DMS153 (cell line): ENCODE data around the gene RPS6KA2.
"Not testable (repeated sequence)": the region's sequence is repeated elsewhere in the genome, so short reads cannot be mapped to it uniquely, and the experiment has no call there.

ENCODE experiments used
- DNase-seq: peaks from one replicate; lab custom pipeline; 2025; lab: John Stamatoyannopoulos, UW

The RPS6KA2 gene

DNA sequence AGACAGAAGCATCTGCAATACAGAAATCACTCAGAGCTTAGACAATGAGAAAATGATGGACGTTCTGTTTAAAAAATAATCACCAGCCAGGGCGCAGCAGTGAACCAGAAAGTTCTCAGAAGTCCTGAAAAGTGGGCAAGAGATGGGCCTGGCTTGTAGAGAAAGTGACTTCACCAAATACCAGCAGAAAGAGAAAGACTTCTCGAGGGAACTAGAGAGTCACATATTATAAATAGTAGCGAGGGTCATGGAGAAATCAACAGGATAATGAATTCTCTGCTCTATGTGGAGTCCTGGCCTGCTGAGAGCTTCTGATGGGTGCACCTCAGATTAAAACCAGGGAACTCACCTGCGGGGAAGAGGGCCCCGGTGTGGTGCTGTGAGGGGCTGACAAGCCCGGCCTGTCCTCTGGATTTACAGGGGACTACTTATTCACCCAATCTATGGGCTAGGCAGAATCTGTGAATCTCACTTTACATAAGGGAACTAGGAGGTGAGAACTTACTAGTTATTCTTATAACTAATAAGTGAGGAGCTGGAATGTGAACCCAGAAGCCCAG lies 35.0 kb downstream of the RPS6KA2 start:
- DNase-seq: no peak

DNA sequence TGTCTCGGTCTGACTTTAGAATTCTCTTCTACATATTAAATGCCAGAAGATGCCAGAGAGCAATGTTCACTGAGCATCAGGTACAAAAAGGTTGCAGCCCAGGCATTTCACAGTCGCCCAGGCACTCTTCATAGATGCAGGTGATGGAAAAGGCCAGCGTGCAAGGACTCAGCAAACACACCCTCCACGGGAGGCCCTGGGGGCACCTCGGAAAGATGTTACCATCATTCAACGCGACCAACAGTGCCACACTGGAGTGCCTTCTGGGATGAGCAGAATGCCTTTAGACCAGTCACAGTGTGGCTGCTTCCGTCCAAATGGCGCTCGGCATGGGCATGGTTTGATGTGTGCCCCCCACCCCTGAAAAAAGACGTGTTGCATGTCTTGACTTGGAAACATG lies 36.0 kb downstream of the RPS6KA2 start:
- no peak for DNase-seq

DNA sequence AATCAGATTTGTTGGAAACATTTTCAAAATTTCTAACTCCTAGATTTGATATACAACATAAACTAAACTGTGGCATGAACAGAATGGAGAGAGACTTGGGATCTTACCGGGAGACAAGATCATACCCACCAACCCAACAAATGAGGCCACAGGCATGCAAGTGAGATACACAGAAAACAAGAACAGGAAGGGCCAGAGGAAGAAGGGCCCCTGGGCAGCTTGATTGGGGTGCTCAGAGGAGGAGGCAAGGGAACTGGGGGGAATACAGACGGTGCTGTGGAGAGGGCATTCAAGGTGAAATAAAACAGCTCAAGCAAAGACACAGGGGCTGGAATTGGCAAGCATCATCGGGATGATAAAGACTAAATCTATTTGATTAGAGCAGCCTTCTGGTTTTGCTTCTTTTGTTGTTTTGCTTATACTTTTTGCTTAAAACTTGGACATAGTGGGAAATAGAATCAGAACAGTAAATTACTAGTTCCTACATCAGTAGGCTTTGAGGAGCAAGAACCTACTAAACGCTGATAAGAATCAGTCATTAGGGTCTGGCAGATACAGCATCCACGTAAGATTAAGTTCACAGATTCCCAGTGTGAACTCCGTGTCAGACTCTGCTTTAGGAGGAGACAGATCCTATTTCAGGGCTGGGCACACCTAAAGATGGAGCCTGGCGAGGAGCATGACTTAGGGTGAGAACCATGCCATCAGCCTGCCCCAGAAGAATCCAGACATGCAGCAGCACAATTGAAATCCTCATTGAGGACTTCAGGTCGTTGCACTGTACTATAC lies 37.1 kb downstream of the RPS6KA2 start:
- DNase-seq: no peak

DNA sequence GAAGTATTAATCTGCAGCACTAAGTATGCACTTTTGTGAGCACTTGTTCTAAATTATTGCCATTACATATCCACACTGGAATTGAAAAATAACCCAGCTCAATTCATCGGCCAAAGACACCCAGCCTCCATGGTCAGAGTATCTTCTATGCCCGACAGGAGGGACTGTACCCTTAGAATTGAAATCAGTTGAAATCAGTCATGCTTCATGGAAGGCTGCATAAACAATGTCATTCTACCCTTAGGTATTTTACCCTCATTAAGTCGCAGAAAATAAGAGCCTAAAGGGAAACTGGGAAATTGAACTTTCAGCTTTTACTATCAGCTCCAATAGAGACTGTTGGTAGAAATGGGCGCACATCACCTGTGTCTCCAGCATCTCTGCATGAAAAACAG lies 37.7 kb downstream of the RPS6KA2 start:
- no peak for DNase-seq

DNA sequence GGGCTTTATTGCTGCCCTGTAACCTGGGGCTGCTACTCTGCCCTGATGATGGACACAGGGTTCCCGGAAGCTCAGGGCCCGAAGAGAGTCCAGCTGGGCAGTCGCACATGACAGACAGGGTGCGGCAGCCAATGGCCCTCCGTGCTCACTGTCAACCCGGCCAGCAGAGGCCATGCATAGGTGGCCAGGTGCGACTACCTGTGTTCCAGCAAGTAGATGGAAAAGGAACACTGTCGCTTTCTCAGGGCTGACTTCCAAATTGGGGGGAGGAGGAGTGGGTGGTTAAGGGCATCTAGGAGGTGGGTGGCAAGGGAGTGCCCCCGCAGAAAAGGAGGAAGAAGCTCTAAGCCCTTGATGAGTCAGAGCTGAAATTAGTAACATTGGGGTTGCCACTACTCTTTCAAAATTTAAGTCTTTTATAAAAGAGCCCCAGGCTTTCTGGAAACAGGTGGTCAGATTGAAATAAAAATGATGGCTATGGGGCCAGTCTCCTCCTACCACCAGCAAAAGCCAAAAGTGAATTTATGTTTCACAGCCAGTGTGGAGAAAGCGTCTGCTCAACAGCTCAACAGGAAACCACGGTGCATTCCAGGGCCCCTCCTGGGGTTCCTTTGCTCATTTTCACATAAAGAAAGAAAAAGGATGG lies 38.2 kb downstream of the RPS6KA2 start:
- DNase-seq: no peak

DNA sequence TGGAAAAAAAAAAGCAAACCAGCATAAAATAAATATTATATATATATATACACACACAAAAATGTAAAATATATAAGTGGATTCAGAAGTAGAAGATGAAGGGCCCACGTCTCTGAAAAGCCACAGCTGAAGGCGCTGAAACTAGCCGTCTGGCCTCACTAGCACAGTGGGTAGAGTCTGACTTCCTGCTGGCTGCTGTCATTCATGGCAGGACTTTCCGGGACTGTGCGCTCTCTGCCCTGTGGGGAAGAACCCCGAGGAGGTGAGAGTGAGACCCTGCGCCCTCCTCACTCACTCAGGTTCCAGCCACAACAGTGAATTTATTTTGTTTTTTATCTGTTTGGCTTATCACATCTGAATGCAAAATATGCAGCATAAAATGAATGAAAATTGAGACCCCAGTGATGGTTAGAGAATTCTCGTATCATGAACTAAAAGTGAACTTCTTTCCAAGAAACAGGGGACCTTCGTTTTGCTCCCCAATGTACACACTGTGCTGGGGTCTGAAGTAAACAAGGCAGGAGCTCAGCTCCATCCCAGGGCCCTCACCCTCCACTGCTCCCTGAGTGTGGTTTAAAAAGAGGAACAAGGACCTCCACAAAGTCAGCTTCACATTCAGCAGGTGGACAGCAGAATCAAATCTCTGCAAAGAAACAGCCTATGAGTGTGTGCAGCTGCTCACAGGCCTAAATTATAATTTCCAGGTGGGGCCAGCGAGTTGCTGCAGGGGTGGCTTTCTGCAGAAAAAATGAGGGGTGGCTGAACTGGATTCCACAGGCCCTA lies 39.2 kb downstream of the RPS6KA2 start:
- DNase-seq: no peak

DNA sequence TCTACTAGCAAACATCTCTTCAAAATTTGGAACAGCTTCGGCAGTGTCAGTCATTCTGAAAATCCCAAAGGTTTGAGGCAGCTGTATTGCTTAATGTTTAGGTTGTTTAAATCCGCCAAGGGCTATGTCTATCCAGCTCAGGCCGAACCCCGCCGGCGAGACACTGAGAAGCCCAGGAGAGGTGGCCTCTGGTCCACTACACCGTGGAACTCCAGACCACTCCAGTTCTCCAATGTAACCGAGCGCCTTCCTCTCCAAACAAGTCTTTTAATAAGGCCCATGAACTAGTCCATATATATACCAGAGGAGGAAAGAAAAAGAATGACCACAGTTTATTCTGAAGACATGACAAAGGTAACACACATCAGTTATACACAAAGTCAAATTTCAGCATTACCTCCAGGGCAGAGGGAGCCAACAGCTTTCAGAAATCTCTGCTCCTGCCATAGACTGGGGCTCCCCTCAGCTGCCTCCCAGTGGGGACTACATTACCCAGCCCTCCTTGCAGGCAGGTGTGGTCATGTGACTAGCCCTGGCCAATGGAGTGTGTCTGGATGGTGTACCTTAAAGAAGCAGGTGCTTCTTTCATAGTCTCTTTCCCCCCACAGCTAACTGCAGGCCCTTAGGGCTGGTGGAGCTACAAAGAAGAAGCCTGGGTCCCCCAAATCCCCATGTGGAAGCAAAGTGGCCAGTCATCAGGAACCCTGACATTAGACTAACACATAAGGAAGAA lies 40.5 kb downstream of the RPS6KA2 start, which contains the start of gene RAMACL:
RAMACL (minus strand) TSS at position 255 of the 733 bp plus-strand sequence; CDS start at position 54, 201 bp downstream.
- DNase-seq: peak; percentile 5

DNA sequence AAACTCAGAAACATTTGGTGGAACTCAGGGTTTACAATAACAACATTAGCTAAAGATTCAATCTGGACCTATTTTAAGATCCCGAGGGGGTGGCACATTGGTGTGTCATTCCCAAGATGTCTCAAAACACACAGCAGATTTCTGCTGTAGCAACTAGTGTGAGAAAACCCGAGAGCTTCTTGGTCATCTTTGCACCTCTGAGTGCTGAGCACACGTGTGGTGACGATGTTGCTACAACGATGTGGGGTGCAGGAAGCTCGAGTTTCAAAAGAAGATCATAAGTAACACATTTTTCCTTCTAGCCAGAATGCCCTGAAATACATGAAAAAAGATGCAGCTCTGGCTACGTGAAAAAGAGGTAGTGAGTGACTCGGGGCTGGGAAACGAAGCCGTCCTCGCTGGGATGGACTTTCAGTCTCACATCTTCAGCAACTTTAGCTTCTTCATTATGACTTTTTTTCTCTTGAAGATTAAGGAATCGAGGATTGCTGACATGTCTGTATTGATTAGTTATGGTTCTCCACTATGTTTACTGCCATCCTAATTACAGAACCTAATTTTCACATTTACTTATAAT lies 42.1 kb downstream of the RPS6KA2 start:
- no peak for DNase-seq

DNA sequence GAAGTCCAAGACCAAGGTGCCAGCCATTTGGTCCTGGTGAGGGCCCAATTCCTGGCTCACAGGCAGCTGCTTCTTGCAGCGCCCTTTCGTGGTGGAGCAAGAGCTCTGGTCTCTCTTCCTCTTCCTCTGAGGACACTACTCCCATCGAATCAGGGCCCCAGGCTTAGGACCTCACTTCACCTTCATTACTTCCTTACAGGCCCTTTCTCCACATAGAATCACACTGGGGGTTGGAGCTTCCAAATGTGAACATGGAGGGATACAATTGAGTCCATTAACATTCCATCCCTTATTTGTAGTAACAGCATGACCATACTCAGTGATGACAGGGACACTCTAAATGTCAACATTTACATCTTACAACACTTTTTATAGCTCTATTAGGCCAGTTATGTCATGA lies 42.9 kb downstream of the RPS6KA2 start:
- DNase-seq: no peak

DNA sequence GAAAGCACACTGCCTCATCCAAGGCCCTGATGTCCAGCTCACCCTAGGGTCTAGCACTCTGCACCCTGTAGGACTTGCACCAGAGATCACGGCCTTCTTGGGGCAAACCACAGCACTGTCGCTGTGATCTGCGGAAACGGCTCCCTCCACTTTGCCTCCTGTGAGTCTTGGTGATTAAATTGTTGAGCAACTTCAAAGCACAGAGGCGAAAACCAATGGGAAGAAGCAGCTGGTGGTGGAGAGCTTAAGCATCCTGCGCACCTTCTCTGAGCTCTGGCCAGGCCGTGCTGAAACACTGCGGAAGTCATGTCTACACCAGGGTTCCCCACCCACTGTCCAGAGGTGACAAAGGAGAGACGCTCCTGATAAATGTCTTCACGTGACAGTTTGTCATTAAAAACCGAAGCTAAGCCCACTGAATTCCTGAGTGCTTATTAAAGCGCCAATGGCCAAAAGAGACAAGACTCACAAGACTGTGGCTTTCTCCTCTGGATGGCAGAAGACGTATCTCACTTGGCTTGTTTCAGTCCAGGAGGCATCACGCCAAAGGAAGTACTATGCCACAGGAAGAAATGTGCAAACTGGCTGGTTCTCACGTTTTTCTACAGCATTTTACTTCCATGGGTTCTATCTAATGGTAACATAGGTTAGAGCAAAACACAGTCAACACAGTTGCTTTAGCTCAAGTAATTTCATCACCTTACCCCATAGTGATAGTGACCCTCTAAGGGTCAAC lies 43.7 kb downstream of the RPS6KA2 start:
- no peak for DNase-seq

DNA sequence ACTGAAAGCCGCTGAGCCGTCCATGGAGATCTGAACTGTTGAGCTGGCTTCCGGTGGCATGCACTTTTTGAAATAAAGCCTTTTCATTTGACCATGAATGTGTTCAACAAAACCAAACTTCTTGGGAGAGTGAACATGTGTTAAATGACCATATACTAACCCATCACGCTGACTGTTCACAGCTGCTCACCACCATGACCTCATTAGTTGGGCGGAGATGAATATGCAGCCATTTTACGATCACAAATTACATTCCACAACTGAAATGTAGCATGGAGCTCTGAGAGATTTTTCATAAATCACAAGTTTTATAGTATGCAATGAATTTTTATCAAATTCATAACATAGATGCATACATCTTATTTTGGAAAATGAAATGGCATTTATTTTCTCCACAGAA lies 44.8 kb downstream of the RPS6KA2 start:
- DNase-seq: no peak

DNA sequence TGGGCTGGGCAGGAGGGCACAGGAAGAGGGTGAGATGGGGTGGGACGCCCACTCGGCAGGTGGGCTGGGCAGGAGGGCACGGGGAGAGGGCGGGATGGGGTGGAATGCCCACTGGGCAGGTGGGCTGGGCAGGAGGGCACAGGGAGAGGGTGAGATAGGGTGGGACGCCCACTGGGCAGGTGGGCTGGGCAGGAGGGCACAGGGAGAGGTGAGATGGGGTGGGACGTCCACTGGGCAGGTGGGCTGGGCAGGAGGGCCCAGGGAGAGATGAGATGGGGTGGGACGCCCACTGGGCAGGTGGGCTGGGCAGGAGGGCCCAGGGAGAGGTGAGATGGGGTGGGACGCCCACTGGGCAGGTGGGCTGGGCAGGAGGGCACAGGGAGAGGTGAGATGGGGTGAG lies 45.2 kb downstream of the RPS6KA2 start:
- not testable (repeated sequence) for DNase-seq

DNA sequence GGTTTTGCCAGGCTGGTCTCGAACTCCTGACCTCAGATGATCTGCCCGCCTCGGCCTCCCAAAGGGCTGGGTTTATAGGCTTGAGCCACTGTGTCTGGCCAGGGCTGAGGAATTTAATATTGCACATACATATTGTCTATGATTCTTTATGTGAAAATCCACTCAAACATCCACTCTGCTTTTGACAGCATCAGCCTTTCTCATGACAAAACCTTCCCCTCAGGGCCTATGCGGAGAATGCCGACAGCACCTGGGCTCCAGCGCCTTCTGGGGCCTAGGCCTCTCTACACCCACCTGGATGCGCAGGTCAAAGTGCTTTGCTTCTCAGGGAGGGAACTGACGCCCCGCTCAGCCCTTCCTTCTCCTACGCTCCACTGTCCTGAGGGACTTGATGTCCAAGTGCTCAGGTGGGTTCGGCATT lies 46.0 kb downstream of the RPS6KA2 start:
- no peak for DNase-seq

DNA sequence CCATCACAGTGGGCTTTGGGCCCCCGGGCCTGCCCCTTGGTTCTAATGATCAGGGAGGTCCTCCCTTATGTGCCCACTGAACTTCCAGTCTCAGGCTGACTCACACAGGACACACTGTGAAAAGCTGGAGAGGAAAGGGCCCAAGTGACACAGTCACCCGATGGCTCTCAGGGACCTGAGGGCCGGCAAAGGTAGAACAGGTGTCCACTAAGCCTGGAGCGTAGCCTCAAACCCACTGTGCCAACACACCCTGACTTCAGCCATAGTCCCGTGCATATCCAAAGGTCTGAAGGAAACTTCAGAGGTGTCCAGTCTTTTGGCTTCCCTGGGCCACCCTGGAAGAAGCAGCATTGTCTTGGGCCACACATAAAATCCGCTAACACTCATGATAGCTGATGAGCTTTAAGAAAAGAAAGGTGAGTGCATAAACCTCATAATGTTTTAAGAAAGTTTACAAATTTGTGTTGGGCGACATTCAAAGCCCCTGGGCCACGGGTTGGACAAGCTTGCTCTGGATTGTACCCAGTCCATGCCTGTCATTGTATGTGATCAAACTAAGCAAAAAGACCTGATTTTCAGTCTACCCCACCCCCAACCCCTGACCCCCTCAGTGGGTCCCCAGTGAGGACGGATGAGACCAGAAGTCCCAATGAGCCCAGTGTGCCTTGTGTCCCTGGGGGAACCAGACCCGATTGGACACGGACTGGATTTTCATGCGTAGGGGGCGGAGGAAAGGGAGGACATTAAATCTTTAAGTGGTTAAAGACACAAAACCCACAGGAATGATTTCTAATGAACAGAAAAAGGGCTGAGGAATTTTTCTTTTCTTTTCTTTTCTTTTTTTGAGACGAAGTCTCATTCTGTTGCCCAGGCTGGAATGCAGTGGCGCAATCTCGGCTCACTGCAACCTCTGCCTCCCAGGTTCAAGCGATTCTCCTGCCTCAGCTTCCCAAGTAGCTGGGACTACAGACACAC lies 46.7 kb downstream of the RPS6KA2 start:
- no peak for DNase-seq

DNA sequence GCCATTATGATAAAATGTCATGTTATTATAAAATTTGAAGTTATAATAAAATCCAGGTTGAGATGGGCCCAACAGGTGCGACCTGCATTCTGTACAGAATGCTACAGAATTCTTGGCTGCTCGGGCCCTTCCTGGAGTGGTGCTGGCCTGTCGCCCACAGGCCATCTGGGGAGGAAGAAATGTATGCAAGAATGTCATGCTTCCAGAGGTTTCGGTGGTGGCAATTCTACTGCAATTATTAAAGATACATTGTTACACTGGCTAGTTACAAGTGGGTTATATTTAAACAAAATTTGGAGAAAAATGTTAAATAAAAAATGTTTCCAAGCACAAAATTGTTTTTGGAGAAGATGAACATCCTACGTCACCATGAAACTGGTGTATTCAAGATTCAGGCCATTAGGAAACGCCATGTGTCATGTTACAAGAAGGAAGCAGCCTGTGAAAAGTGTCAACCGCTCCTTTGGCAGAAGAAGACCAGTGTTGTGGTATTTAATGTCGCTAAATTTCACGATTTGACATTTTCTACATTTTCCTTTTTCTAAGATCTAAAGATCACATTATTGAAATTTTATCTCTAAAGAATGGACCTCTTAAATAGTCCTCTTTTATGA lies 47.7 kb downstream of the RPS6KA2 start:
- DNase-seq: no peak

DNA sequence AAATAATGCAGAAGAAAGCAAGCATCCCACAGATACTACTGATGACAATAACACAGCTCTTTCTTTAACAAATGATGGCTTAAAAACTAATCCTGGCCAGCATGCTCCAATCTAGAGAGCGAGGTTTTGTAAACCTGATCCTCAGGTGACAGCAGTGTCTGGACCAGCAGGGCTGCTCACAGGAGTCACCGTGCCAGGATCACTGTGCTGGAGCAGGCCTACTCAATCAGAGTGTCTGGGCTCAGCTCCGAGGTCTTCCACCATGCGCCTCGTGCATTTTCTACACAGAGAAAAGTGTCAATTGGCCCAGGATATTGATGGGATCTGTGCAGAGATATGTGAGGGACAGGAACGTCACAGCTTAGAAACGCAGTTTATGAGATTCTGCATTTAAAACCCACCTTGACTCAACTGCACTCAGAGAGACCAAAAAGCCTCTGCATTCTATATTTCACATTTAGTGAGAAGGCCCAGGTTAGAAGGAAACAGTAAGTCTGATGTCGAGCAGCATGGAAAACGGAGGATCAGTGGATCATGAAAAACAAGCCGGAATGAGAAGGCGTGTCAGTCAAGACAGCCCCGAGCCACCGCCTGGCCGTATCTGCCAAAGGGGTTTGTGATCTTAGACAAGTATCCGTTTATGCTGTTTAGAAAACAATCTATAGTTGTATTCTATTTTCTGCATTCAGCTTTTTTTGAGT lies 48.4 kb downstream of the RPS6KA2 start:
- DNase-seq: no peak

DNA sequence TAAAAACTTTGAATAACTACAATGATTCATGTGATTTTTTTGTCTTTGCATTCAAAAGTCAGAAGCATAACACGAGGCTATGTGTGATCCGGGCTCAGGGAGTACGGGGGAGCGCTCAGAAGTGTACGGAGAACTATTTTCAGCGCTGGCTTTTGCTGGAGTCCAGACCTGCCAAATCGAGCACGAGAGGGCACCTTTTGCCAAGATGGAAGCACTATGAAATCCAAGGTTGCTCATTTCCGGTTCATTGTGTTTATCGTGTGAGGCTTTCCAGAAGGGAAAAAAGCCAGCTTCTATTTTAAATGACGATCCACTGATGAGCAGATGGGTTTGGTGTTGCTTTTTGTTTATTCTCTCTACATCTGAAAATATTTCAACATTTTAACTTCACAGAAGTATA lies 51.8 kb downstream of the RPS6KA2 start:
- DNase-seq: no peak

DNA sequence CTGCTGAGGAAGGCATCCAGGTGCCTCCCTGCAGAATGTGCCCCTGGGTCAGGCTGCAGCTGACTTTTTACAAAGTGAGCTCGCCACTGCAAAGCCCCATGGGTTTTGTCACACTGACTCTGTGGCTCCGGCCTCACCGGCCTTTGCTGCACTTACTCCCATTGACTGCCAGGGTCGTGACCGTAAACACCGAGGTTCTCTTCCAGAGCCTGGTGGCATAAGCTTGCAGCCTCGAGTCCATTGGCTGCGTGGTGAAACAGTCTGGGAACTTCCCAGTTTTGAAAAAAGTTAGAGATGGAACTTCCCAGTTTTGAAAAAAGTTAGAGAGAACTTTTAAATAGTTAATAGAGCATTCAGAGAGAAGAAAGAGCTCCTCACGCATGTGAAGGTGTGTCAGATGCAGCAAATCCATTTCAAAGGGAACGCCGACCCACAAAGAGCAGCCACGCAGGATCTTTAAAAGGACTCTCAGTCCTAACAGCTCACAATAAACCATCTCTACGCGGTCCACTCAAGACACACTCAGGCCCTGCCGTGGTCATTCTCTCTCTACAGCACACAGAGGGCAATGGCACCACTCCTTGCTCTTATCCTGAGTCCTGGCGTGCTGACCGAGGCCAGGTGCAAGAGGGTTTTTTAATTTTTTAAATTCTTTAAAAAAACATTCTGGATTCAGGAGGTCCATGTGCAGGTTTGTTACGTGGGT lies 53.4 kb downstream of the RPS6KA2 start:
- DNase-seq: no peak
